ENCODE data around the gene CDC20B.
A peak's percentile ranks its signal among the peaks of the same experiment; 100 is the strongest.

CDC20B gene

GRCh38 chr5:55172937-55173686, at the start of gene CDC20B:
Gene CDC20B (minus strand): TSS chr5:55173177. CDS start chr5:55173000, 177 bp downstream.
- DNase-seq = peak; percentile 68

DNA sequence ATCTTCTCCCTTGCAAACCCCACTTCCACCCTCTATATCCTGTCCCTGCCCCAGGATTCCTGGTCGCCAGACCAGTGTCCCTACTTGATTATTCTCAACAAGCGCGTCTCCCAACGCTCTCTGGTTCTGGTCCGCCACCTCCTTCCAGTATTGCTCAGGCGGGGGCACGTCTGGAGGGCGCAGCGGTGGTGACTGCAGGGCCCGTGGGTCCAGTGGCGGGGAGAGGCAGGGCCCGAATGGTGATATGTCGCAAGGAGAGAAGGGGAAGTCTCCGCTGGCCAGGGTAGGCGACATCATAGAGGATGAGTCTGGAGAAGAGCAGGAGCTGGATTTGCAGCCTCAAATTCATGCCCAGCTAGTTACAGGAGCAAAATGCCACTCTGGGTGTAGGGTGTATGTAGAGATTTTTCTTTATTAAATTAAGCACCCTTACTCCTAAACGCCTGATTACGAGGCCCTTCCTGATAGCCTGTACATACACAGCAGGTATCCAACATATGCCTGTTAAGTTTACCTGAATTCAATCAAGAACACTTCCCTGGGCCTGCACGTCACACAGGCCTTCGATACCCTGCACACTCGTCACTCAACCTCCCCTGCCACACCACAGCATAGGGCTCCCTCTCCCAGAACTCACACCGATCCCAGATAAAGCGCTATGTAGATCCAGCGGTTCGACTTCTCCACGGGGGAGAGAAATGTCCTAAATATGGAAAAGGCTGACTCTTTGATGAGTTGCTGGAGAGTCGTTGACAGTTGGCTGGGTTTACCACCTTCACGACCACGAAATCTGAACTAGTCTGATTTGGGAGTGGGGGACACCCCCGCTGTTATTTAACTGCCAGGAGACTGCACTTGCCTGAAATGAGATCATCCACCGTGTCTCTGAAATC, 49.4 kb upstream of the CDC20B start:
- no peak for DNase-seq

DNA sequence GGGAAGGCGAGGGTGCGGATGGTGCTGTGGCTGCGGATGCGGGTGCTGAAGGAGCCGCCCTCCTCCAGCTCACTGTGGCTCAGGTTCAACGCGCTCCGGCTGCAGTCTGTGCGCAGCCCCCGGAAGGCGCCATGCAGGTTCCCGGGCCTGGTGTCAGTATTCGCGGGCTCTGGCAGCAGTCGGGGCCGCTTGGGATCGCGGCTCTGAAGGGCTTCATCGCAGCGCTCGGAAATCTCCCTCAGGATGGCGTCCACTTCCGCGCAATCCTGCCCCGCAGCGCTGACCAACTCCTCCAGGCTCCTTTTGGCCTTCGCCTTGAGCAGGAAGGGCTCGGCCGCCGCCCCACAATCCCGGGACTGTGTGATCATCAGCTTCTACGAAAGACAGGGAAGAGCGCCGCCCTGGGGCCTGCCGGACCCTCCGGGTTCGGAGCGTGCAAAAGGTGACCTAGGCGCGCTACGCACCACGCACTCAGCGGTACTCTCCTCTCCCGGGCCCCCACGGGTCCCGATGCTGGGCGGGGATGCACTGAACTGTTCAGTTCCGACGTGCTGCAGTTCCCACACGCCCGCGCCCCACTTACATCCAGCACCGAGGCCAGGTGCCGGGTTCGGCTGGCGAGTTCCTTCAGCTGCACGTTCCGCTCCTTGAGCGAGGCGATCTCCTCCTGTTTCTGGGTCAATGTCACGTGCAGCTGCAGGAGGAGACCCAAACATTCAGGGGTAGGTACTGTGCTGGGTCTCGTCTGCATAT, 47.6 kb upstream of the CDC20B start:
- DNase-seq = no peak

DNA sequence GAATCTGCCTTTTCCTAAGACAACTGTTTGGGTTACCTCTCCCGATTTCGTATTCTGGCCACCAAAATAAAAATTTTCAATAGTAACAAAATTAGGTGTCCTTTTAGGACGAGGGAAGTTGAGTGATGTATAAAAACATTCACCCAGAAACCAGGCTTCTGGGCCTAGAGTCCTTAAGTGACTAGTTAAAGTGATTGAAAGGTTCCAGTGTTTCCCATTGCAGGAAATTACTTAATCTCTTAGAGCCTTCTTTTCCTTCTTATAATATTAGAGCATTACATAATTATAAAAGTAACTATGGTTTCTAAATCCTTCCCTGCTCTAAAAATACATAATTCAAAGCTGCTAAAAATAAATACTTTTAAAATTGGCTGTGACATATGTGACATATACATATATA, 46.8 kb upstream of the CDC20B start:
- DNase-seq = no peak

- DNase-seq = no peak
Observed at GRCh38 chr5:55218967-55219366, 46.0 kb upstream of the CDC20B start.

- no peak for DNase-seq
Observed at GRCh38 chr5:55211184-55211874, 38.4 kb upstream of the CDC20B start.

DNA sequence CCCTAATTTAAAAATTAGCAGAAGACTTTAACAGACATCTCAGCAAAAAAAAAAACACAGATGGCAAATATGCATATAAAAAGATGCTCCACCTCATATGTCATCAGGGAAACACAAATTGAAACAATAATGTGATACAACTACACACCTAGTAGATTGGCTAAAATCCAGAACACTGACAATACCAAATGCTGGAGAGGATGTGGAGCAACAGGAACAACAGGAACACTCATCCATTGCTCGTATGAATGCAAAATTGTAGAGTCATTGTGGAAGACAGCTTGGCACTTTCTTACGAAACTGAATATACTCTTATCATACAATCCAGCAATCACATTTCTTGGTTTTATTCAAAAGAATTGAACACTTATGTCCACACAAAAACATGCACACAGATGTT, 32.0 kb upstream of the CDC20B start:
- DNase-seq = no peak

- DNase-seq = no peak
Observed at GRCh38 chr5:55191165-55191564, 18.2 kb upstream of the CDC20B start.

- DNase-seq = no peak
Observed at GRCh38 chr5:55188656-55189540, 15.9 kb upstream of the CDC20B start.

- DNase-seq = no peak
Observed at GRCh38 chr5:55187370-55187769, 14.4 kb upstream of the CDC20B start.

GRCh38 chr5:55180016-55180415, 7.0 kb upstream of the CDC20B start:
- no peak for DNase-seq

DNA sequence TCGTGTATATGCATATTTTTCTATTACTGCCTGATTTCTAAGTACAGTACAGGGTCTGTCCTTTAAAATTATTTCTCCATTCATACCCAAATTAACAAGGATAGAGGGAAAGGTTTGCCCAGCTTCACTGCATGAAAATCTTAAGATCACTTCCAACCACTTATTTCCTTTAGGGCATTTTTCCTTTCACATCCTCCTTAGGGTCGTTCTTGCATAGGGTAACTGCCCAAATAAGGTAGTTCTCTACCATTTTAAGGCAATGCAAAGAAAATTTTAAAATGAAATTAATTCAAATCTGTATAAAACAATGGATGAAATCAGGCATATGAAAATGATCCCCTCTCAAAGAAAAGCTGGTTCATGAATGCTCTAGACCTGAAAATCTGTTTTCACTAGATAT, 4.1 kb upstream of the CDC20B start:
- DNase-seq = no peak

DNA sequence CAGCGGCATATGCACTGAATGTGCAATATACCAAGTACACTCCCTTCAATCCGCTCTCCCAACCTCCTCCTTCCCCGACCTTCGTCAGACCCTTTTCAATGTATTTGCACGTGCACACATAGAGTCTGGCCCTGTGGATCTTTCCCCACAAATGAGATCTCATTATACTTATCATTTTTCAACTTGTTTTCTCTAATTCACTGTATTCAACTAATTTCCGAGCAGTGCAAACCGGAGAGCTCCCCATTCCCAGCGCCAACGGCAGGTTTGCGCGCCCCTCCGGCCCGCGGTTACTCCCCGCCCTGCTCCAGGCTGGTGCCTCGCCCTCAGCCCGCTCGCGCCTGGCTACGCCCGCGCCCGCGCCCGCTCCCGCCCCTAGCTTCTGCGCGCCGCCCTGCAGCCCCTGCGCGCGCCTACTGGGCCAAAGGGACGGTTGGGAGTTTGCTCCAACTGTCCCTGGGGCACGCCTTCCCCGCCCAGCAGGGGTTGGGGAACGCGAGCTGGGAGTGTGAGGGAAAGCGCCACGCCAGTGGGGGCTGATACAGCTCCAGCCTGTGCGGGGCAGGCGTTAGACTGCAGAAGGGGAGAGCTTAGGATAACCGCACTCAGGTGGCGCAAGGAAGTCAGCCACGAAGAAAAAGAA, 3.3 kb upstream of the CDC20B start:
- DNase-seq = peak; percentile 41

- no peak for DNase-seq
Observed at GRCh38 chr5:55175781-55176175, 2.8 kb upstream of the CDC20B start.

DNA sequence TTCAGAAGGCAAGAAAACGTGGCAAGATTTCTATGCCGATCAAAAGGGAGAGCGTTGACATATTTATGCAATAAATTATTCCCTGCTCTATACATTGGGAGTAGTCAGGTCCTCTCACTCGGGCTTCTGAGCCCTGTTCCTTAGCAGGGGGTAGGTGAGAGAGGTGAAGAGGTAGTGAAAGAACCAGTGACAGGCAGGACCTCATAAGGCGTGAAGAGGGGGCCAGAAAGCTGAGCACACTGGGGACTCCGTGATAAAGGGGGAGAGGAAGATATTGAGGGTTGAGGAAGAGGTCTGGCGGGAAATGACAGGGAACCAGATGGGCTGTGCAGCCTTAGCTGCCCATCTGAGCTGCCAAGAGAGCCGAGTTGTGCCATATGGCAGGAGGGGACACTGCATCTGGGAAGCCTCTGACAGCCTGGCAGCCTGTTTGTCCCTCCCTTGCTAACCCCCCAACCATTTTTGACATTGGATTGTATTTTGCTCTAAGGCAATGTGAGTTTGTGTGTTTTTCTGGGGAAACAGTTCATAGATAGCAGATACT, 782 bp upstream of the CDC20B start:
- DNase-seq = no peak

DNA sequence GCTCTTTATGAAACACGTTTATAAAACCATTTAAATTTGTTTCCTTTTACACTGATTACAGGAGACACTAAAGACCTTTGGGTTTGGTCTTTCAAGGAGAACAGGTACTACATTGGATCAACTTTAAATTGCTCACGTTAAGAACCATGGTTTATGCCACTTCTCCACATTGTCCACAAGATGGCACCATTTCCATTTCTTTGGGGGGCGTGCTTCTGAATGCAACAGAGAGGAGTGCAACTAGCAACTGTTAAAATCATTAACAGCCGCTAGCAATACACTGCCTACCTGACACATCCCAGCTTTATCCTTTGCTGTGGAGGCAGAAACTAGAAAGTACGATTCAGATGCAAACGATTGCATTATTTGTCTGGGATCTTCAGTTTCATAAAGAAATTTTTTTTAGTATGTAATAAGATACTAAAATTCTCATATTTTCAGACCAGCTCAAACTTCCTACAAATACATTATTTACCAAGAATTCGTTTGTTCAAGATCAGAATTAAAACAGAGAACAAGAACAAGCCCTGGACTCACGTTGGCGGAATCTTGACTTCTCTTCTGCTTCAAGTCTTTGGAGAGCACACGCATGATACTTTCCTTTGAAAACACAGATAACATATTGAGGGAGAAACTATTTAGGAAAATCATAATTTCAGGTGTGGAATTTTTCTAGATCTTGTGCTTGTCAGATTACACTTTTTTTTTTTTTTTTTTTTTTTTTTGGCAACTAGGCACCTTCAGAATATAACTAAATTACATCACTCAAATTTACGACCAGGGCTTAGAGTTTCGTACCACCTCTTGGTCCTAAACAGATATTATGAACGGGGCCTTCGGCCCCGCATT, 702 bp downstream of the CDC20B start:
- DNase-seq = peak; percentile 63

- DNase-seq = no peak
Observed at GRCh38 chr5:55171471-55171870, 1.5 kb downstream of the CDC20B start.

GRCh38 chr5:55162666-55163065, 10.3 kb downstream of the CDC20B start:
- DNase-seq = no peak

GRCh38 chr5:55160493-55161209, 12.3 kb downstream of the CDC20B start:
- peak; percentile 81 for DNase-seq

Data from NCI-H226 (cell line).